Right renal cortex interstitium (tissue), 3 donors: Measurements from ENCODE around the gene PDZK1. TPM values are rescaled to one million over a fixed set of nuclear protein-coding genes. Genes with fewer than 3 reads are reported as not detected.
"Not testable (repeated sequence)": the region's sequence is repeated elsewhere in the genome, so short reads cannot be mapped to it uniquely, and the experiment has no call there.

Experiments used
- DNase-seq, 3 donors: peaks; one replicate each; pipeline ENCODE4 v3.0.0-alpha.2; 2013; ENCODE audit warnings: low read depth in 3 of 3, low spot score in 2 of 3
- polyA plus RNA-seq, 3 donors: library from polyadenylated mRNA; unstranded; fragments of 120-200 nt; gene quantifications; one replicate each; pipeline ENCODE4 v1.2.1, GENCODE V29; 2013; ENCODE audit not compliant: insufficient read length in 3 of 3

Gene PDZK1
- polyA plus RNA-seq = 100 to 1,000 TPM; 158 to 219 (median 210) TPM

DNA sequence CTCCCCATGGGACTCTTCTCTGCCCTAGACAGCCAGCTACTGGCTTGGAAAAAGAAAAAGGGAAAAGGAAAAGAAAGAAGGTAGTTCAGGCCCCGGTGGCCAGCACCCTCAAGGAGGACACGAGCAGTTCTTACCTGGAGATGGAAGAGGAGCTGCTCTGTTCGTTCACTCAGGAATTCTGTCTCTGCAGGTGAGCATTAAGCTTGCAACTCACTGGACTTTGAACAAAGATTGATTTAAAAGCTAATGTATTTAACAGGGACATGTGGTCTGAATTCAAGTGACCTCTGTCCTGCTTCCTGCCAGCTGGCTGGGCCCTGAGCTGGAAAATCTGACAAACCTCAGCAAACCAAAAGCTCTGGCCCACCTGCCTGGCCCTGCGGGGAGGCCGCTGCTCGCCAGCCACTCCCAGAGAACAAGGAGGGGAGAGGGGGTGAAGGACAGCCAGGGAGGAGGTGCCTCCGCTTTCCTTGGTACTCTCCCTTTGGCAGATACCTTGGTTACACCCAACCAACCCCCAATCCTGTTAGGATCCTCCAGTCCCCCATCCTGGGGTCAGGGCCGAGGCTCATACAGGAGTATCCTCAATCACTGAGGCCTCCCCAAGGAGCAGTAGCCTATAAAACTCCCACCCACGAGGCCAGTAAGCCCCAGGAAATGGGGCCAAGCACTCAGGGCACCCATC lies at the start of gene PDZK1:
PDZK1 (minus strand) TSS at position 186 of the 685 bp plus-strand sequence. CDS start 19,347 bp downstream, outside the sequence.
- no peak for DNase-seq

DNA sequence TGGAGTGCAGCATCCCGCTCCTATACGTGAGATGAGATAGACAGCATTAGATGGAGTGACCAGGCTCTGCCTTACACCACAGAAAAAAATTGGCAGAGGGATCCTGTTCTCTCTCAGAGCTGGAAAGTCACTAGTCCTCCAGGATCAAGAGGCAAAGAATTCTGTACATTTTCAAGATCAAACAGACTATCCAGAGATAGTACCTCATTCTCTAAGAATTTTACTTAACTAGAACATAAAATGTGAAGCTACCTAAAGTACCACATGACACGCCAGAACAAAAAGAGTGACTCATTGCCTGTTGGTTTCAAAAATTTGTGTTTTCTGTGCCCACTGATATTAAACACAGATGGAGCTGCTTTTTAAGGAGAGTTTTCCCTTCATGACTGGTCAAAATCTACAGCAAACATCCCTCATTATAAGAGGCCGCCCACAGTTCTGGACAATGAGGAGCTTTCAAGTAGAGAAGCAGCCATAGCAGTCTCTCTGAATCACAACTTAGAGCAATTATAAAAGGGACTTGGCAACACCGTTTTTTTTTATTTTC lies 44.4 kb upstream of the PDZK1 start:
- DNase-seq = no peak

DNA sequence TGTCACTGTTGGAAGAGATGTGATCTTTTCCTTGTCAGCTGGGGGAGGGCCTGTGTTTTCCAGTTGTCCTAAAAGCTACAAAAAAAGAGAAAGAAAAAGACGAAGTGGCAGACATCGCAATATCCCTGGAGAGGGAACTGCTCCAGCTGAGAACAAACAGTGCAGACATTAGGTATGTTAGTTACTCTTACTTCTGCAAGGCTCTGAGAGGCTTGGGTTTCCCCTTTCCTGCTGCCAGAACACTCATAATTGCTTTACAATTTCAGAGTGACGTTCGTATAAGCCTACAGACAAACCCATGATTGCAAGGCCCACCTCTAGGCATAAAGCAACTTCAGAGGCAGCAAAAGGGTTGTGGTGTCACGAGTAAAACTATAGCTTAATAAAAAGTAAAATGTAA lies 43.3 kb upstream of the PDZK1 start:
- DNase-seq = no peak

DNA sequence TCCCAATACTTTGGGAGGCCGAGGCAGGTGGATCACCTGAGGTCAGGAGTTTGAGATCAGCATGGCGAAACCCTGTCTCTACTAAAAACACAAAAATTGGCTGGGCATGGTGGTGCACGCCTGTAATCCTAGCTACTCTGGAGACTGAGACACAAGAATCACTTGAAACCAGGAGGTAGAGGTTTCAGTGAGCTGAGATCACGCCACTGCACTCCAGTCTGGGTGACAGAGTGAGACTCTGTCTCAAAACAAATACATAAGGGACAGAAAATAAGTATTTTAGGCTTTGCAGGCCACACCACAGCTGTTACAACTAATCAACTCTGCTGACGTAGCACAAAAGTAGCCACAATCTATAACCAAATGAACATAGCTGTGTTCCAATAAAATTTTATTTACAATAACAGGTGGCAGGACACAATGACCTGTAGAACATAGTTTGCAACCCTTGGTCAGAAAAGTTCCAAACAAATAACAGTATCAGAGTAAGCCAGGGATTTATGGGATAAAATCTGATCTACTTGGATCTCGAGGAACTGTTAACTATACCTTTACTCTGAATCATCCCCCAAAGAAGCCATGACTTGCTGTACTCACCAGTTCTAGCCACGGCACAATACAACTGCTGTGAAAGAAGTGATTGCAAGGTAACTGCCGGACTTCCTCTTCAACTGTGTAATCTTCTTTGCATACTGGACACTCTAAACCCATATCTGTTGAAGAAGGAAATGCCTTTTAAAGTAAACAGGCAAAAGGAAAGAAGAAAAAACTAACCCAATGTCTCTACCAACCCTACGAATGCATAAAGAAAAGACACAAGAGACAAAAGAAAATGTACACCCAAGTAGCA lies 40.5 kb upstream of the PDZK1 start:
- no peak for DNase-seq

DNA sequence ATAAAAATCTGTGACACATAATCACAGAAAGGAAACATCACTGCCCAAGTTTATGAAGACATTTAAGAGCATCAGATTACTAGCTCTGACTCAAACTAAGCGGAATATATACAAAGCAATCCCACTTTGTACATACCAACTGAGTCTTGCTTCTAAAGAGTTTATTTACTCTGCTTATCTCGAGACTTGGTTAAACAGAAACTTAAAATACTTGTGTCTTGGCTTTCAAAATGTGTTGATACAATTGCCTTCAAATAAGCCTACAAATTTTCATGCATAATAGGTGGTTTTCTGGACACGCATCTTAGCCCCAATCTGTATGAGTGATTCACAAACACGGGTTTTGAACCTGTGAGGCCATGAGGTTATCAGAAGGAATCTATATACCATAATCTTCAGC lies 33.1 kb upstream of the PDZK1 start:
- no peak for DNase-seq

DNA sequence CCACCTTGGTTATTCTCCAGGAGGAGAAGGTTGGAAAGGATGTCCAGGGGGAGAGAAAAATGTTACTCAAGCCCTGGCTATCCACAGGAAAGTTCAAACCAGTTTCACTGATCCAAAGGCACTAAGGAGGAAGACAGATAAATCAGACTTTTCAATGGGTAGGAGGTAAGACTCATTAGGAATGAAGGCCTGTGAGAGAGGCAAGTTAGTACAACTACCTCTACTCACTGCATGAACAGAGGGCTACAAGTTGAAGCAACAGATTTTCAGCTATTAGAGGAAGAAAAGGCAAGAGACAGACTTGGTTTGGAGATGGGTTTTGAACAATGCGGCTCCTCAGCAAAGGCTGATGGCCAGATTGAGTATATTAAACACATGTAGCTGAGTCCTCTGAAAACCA lies 29.0 kb upstream of the PDZK1 start:
- DNase-seq = no peak

DNA sequence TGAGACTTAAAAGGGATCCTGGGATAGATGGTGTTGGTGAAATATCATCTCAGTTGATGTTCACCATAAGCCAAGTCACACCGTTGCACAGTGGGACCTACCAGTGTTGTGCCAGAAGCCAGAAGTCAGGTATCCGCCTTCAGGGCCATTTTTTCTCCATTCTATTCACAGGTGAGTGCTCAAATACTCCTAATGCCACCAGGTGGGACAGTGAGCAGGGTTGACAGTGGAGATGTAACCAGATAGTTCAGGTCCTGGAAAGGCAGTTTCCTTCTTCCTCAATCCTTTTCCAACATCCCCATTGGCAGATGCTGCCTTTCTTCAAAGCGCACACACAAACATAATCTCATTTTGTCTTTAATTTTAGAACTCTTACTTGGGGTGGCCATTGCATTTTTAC lies 23.7 kb upstream of the PDZK1 start:
- no peak for DNase-seq

DNA sequence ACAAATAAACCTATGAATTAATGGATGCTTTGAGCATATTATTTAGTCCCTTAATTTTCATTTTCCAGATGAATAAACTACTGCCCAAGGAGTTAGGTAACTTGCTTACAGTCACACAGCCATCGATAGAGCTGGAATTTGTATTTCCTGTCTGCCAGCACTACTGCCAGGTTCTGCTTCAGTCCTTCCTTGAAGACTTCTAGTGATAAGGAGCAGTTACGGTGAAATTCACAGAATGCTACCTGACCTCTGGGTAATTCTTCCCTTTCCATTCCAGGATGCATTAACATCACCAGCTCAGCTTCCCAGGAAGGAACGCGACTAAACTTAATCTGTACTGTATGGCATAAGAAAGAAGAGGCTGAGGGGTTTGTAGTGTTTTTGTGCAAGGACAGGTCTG lies 23.3 kb upstream of the PDZK1 start:
- no peak for DNase-seq

DNA sequence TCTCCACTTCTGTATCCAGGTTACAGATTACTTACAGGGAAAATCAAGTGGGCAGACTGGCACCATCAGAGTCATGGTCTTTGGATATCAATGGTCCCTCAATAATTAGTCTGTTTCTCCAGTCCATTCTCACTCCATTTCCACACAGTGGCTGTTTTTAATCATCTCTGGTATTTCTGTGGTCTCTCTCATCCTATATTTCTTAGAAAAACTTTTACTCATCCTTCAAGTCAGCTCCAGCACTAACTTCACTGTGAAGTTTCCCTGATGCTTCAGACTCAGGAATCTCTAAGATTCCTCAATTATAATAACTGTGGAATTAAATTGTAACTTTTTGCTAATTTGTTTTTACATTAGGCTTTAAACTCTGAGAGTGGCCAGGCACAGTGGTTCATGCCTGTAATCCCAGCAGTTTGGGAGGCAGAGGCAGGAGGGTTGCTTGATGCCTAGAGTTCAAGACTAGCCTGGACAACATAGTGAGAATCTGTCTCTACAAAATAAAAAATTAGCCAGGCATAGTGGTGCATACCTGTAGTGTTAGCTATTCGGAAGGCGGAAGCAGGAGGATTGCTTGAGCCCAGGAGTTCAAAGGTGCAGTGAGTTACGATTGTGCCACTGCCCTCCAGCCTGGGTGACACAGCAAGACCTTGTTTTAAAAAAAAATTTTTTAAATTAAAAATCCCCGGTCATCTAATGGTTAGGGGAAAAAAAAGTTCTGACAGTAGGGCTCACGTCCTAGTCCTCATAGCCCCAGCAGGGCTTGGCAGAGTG lies 22.7 kb upstream of the PDZK1 start:
- no peak for DNase-seq

DNA sequence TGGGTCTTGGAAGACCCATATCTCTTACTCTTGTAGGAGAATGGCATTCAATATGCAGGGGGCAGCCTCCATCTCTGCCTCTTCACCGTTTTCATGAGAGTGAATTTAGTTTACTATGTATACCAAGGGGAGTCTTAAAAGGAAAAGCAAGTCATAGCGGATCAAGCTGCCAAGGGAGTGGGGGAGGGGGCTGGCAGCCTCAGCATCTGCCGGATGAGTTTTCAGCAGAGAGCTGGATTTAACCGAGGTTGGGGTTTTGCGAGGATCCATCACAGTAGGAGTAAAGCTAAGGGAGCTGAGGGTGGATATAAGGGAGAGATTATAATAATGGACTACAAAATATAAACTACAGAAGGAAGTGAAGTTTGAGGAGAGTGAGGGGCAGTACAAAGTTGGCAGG lies 22.0 kb upstream of the PDZK1 start:
- no peak for DNase-seq

DNA sequence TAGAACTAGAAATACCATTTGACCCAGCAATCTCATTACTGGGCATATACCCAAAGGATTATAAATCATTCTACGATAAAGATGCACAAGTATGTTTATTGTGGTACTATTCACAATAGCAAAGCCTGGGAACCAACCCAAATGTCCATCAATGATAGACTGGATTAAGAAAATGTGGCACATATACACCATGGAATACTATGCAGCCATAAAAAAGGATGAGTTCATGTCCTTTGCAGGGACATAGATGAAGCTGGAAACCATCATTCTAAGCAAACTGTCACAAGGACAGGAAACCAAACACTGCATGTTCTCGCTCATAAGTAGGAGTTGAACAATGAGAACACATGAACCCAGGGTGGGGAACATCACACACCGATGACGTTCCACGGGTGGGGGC lies 19.0 kb upstream of the PDZK1 start:
- not testable (repeated sequence) for DNase-seq

DNA sequence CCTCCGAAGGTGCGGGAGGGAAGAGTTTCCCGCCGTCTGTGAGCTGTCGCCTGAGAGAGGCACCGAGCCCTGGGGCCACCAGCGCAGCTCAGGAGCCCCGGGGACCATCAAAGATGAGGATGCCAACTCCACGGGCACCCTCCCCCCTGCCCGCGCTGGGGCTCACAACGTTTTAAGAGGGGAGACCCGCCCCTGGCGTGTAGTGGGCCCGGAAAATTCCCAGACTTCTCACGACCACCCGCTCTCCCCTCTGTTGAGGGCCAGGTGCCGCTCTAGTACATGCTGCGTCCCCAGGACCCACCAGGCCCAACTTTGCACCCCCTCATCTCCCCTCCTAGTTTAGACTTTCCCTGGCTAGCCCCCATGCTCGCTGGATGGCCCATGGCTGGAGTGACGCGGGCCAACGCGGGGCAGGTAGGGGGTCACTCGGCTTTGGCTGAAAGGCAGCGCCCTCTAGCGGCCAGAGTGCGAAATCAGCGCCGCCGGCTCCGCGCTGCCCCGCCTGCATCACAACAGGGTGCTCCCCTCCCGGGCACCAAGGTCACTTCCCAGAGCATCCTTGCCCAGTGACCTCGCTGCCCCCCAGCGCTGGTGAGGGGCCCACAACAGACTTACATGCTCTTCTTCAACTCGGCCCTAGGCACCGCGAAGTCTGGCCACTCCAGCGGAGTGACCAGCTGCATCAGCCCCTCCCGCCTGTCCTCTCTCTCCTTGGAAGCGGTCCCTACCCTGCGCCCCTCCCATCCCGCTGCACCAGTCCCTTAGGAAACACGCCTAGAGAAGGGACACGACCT lies 13.9 kb upstream of the PDZK1 start:
- DNase-seq = peak in 1 of 3 donors; percentile 51

DNA sequence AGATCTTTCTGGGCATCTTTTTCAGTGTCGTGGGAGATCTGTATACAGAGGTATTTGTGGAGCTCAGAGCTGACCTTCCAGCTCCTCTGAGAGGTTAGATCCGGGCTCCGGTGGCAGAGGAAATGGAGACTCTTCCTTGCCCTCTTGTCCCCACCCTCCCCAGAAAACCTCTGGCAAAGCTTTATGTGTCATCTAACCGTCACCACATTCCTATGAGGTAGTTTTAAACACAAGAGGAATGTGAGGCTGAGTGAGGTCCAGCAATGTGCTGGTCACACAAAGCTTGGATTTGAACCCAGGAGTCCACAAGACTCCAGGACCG lies 13.3 kb upstream of the PDZK1 start:
- DNase-seq = no peak

DNA sequence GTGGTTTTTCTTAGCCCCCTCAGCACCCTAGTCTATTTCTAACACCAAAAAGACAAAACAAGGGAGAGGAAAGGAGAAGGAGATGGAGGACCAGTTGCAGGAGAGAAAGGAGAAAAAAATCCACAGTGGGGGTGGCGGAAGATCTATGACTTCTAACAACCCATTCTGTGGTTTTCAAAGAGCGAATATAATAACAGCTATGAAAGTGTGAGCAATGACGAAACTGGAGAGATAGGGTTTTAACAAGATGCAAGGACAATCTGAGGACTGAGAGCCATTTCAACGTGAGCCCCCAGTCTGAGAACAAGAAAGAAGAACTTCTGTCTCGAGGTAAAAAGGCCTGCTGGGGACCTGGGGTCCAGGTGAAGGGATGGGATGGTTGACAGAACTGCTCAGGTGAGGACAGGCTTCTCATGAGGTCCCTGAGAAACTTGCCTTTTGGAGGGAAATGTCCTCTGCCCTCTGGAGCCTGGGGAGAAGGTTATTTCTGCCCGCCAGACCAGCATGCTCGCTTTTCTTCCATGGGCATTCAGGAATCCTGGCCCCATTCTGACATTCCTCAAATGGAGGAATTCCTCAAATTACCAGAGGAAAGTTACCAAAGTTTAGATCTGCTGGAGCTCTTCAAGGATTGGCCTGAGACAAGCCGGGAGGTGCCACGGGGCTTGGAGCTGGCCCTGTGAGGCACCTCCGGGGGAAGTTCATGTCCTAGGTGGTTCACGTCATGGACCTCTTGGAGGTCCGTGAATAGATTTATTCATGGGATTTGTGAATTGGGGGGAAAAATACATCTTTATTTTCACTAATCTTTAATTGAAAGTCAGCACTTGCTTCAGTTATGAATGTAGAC lies 12.3 kb upstream of the PDZK1 start, which contains the start of gene CD160:
CD160 (plus strand) TSS at position 270 of the 850 bp plus-strand sequence. CDS start 8,829 bp downstream, outside the sequence.
- DNase-seq = no peak

DNA sequence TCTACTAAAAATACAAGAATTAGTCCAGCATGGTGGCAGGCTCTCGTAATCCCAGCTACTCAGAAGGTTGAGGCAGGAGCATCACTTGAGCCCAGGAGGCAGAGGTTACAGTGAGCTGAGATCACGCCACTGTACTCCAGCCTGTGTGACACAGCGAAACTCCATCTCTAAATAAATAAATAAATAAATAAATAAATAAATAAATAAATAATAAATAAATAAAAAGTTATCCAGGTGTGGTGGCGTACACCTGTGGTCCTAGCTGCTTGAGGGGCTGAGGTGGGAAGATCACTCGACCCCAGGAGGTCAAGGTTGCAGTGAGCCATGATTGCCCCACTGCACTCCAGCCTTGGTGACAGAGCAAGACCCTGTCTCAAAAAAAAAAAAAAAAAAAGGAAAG lies 11.3 kb upstream of the PDZK1 start:
- not testable (repeated sequence) for DNase-seq

DNA sequence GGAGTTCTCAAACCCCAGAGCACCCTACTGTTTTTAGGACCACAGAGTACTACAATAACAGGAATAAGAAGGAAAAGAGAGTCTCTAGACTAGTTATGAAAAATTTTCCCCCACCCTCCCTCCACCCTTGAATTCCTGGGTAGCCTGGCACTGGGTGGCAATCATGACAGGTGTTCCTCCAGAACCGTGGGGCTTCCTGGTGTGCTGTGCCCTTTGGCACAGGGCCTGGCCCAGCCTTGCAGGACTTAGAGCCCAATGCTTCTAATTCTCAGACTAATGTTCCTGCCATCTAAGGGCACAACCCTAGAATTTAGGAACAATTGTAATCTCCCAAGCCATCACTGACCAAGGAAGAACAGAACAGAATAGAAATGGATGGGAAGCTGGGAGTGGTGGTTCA lies 10.7 kb upstream of the PDZK1 start:
- no peak for DNase-seq

DNA sequence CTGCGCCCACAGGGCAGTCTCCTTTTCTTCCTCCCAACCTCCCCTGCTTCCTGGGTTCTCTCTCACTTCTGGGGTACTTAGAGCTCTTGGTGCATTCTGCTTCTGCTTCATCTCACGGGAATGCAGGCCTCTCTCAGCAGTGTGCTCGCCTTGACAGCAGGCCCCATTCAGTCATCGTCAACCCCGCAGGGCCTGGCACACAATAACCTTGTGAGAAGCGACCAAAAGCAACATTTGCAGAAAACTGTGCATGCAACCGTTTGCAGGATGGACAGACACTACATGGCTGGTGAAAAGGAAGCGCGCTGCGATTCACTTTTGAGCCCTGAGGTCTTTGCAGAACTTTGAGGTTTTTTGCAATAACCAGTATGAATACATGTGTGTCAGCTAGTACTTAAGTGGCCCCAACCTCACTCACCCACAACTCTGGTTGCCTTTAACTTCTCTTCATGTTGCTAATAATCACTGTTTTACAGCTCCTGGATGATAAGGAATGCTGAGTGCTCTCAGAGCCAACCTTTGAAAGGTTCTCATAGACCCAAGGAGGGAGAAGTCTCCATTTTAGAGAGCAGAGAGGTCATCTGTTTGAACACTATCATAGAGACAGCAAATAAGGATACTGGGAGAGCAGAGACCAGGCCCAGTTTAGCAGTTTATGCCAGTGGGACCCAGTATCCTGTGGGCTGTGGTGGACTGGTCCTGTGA lies 9.6 kb upstream of the PDZK1 start:
- DNase-seq = no peak

DNA sequence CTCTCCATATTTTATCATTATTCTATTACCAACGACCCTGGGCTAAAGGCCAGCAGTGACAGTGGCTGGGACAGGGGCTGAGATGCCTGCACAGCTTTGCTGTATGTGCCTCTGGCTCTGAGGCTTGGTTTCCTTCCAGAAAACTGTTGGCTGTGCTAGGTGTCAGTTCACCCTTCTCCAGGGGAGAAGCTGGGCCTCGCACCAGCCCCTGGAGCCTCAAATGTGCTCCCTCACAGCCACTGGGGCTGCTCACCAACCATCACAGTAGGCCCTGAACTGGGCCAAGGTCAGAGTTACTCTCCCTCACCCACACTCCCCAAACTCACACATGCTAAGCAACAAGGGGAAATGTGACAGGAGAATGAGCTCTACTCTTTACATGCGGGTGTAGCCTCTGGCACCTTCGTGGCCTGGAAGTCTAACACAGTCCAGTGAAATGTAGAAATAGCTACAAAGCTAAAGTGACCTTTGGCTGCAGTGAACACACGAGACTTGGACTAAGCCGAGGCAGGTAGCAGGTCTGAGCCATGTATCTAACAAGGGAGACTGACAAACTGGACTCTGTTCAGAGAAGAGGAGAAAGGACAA lies 7.5 kb upstream of the PDZK1 start:
- no peak for DNase-seq
